UCSD-AML1 (cell line): ENCODE results near the gene FBLN7.
"Not testable (repeated sequence)": the region's sequence is repeated elsewhere in the genome, so short reads cannot be mapped to it uniquely, and the experiment has no call there.

Experiments
- DNase-seq: peaks from one replicate; lab custom pipeline; 2025; ENCODE audit not compliant: unreplicated experiment; lab: John Stamatoyannopoulos, UW

Gene FBLN7

GRCh38 chr2:112182581-112183034 lies 44.4 kb downstream of the FBLN7 start:
- DNase-seq = no peak

- no peak for DNase-seq
These were observed 45.3 kb downstream of the FBLN7 start for GRCh38 chr2:112183327-112184025.

- no peak for DNase-seq
These were observed 45.9 kb downstream of the FBLN7 start for GRCh38 chr2:112184121-112184520.

- DNase-seq = no peak
These were observed 46.9 kb downstream of the FBLN7 start for GRCh38 chr2:112185131-112185530.

GRCh38 chr2:112187046-112187715 lies 49.0 kb downstream of the FBLN7 start:
- DNase-seq = no peak

GRCh38 chr2:112187805-112188596 lies 49.8 kb downstream of the FBLN7 start:
- DNase-seq = peak; percentile 68

GRCh38 chr2:112189001-112189556 lies 50.9 kb downstream of the FBLN7 start:
- DNase-seq = no peak

- no peak for DNase-seq
These were observed 55.8 kb downstream of the FBLN7 start for GRCh38 chr2:112194028-112194427.

GRCh38 chr2:112194482-112194881 lies 56.3 kb downstream of the FBLN7 start:
- no peak for DNase-seq

GRCh38 chr2:112195167-112195766 lies 57.1 kb downstream of the FBLN7 start:
- no peak for DNase-seq

- DNase-seq = no peak
These were observed 57.8 kb downstream of the FBLN7 start for GRCh38 chr2:112195950-112196349.

GRCh38 chr2:112197868-112198267 lies 59.7 kb downstream of the FBLN7 start:
- no peak for DNase-seq

GRCh38 chr2:112198780-112199179 lies 60.6 kb downstream of the FBLN7 start:
- no peak for DNase-seq

GRCh38 chr2:112199188-112199587 lies 61.0 kb downstream of the FBLN7 start:
- DNase-seq = no peak

- DNase-seq = no peak
These were observed 63.7 kb downstream of the FBLN7 start for GRCh38 chr2:112201696-112202430.

- no peak for DNase-seq
These were observed 66.2 kb downstream of the FBLN7 start for GRCh38 chr2:112204411-112204810.

- not testable (repeated sequence) for DNase-seq
These were observed 69.7 kb downstream of the FBLN7 start for GRCh38 chr2:112207905-112208304.

GRCh38 chr2:112216167-112216566 lies 78.0 kb downstream of the FBLN7 start:
- no peak for DNase-seq

GRCh38 chr2:112217854-112218253 lies 79.7 kb downstream of the FBLN7 start:
- DNase-seq = no peak

- no peak for DNase-seq
These were observed 82.0 kb downstream of the FBLN7 start for GRCh38 chr2:112220186-112220585.
